ENCODE measurements around the gene TRAPPC14. TPM values are rescaled to one million over a fixed set of nuclear protein-coding genes. Genes with fewer than 3 reads are reported as not detected.

The TRAPPC14 gene
- total and polyA plus RNA-seq, 2 of the 13 experiments (the other 11 are each of a cell fraction or from before 2014, with no cell fraction given) = 4.7 to 9.6 TPM

DNA sequence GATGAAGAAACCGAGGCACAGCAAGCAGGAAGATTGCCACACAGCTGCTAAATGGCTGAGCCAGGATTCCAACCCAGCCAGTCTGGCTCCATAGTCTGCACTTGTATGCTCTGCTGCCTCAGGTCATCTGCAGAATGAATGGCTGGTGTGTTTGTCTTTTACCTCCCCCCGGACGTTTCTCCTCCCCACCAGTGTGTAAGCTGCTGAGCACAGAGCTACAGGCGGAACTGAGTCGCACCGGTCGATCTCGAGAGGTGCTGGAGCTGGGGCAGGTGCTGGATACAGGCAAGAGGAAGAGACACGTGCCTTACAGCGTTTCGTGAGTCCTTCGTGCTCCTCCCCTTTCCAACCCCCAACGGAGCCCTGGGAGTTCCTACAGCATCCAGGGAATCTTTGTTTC lies 36.5 kb downstream of the TRAPPC14 start (continued):
- TF ChIP-seq, protein P1, sequence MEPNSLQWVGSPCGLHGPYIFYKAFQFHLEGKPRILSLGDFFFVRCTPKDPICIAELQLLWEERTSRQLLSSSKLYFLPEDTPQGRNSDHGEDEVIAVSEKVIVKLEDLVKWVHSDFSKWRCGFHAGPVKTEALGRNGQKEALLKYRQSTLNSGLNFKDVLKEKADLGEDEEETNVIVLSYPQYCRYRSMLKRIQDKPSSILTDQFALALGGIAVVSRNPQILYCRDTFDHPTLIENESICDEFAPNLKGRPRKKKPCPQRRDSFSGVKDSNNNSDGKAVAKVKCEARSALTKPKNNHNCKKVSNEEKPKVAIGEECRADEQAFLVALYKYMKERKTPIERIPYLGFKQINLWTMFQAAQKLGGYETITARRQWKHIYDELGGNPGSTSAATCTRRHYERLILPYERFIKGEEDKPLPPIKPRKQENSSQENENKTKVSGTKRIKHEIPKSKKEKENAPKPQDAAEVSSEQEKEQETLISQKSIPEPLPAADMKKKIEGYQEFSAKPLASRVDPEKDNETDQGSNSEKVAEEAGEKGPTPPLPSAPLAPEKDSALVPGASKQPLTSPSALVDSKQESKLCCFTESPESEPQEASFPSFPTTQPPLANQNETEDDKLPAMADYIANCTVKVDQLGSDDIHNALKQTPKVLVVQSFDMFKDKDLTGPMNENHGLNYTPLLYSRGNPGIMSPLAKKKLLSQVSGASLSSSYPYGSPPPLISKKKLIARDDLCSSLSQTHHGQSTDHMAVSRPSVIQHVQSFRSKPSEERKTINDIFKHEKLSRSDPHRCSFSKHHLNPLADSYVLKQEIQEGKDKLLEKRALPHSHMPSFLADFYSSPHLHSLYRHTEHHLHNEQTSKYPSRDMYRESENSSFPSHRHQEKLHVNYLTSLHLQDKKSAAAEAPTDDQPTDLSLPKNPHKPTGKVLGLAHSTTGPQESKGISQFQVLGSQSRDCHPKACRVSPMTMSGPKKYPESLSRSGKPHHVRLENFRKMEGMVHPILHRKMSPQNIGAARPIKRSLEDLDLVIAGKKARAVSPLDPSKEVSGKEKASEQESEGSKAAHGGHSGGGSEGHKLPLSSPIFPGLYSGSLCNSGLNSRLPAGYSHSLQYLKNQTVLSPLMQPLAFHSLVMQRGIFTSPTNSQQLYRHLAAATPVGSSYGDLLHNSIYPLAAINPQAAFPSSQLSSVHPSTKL (CRISPR knock-in tag; IDR thresholded peaks at IDR 0.05) = peak; percentile 54; the same call in 1 of the 2 replicates
- TF ChIP-seq RCOR2 (CRISPR knock-in tag; IDR thresholded peaks at IDR 0.05) = peak; percentile 56; the same call in 1 of the 2 replicates
- TF ChIP-seq, protein P2, sequence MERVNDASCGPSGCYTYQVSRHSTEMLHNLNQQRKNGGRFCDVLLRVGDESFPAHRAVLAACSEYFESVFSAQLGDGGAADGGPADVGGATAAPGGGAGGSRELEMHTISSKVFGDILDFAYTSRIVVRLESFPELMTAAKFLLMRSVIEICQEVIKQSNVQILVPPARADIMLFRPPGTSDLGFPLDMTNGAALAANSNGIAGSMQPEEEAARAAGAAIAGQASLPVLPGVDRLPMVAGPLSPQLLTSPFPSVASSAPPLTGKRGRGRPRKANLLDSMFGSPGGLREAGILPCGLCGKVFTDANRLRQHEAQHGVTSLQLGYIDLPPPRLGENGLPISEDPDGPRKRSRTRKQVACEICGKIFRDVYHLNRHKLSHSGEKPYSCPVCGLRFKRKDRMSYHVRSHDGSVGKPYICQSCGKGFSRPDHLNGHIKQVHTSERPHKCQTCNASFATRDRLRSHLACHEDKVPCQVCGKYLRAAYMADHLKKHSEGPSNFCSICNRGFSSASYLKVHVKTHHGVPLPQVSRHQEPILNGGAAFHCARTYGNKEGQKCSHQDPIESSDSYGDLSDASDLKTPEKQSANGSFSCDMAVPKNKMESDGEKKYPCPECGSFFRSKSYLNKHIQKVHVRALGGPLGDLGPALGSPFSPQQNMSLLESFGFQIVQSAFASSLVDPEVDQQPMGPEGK (CRISPR knock-in tag; IDR thresholded peaks at IDR 0.05) = peak; percentile 99
- TF ChIP-seq ZNF124 (CRISPR knock-in tag; IDR thresholded peaks at IDR 0.05) = peak; percentile 29; the same call in 1 of the 2 replicates

DNA sequence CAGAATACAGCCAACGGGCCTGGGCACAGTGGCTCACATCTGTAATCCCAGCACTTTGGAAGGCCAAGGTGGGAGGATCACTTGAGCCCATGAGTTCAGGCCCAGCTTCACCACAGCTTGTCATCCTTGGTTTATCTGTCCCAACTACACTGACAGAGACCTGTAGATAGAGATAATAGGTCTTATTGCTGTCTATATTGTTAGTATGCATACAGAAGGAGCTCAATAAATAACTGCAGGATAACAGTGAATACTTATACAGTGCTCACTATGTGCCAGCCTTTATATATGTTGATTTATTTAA lies 37.8 kb downstream of the TRAPPC14 start:
- FAIRE-seq = no peak
- DNase-seq (ENCODE audit: low spot score) = no peak
- Histone ChIP-seq H3K4me2 (ENCODE audit: low read depth, low read length) (peak overlapping the region; percentile 98), H3K4me1 (ENCODE audit: insufficient read depth, low read length) (peaks cover 51% of the 10 kb centered on the region), H2AFZ (ENCODE audit: low read length) (no peak overlapping the region), H4K20me1 (ENCODE audit: insufficient read depth, low read length) (no peaks in the 10 kb centered on the region), H3K27me3 (ENCODE audit: control insufficient read depth in 1 of 2, insufficient read depth in 2 of 2, low read length in 2 of 2) (no peaks in the 10 kb centered on the region; a peak in 1 of 5 replicates), H3K27ac (ENCODE audit: extremely low read length, insufficient read depth, low read length) (peak overlapping the region; percentile 77), H3K4me3 (replicated peaks in 1 of 3; ENCODE audit: insufficient read depth in 1 of 3, low read depth in 2 of 3, low read length in 3 of 3) (peak overlapping the region; percentile 62 to 98 (median 95)), H3K9me3 (ENCODE audit: low read length) (no peaks in the 10 kb centered on the region), H3K79me2 (ENCODE audit: insufficient read depth, low read length) (peaks cover 8% of the 10 kb centered on the region), H3K9ac (ENCODE audit: insufficient read depth, low read depth, low read length) (peak overlapping the region; percentile 87), H3K36me3 (replicated peaks in 1 of 2; ENCODE audit: control insufficient read depth in 1 of 2, insufficient read depth in 2 of 2, low read length in 2 of 2) (no peaks in the 10 kb centered on the region)
- TF ChIP-seq ZNF232 (CRISPR knock-in tag; IDR thresholded peaks at IDR 0.05; ENCODE audit: borderline replicate concordance) = no peak
- TF ChIP-seq, protein P3, sequence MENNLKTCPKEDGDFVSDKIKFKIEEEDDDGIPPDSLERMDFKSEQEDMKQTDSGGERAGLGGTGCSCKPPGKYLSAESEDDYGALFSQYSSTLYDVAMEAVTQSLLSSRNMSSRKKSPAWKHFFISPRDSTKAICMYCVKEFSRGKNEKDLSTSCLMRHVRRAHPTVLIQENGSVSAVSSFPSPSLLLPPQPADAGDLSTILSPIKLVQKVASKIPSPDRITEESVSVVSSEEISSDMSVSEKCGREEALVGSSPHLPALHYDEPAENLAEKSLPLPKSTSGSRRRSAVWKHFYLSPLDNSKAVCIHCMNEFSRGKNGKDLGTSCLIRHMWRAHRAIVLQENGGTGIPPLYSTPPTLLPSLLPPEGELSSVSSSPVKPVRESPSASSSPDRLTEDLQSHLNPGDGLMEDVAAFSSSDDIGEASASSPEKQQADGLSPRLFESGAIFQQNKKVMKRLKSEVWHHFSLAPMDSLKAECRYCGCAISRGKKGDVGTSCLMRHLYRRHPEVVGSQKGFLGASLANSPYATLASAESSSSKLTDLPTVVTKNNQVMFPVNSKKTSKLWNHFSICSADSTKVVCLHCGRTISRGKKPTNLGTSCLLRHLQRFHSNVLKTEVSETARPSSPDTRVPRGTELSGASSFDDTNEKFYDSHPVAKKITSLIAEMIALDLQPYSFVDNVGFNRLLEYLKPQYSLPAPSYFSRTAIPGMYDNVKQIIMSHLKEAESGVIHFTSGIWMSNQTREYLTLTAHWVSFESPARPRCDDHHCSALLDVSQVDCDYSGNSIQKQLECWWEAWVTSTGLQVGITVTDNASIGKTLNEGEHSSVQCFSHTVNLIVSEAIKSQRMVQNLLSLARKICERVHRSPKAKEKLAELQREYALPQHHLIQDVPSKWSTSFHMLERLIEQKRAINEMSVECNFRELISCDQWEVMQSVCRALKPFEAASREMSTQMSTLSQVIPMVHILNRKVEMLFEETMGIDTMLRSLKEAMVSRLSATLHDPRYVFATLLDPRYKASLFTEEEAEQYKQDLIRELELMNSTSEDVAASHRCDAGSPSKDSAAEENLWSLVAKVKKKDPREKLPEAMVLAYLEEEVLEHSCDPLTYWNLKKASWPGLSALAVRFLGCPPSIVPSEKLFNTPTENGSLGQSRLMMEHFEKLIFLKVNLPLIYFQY (CRISPR knock-in tag; IDR thresholded peaks at IDR 0.05; ENCODE audit: borderline replicate concordance) = no peak
- no peak for TF ChIP-seq ZNF670 (CRISPR knock-in tag; IDR thresholded peaks at IDR 0.05; ENCODE audit: borderline replicate concordance)
- no peak for TF ChIP-seq KDM5B (CRISPR knock-in tag; IDR thresholded peaks at IDR 0.05; ENCODE audit: borderline replicate concordance)
- no peak for TF ChIP-seq ZNF383 (CRISPR knock-in tag; IDR thresholded peaks at IDR 0.05; ENCODE audit: borderline replicate concordance)
- 0 out of 2 replicates have a peak, but pooled peaks have one; percentile 4 for TF ChIP-seq SPEN (CRISPR knock-in tag; IDR thresholded peaks at IDR 0.05; ENCODE audit: low read depth)
- no peak for TF ChIP-seq FOXM1 (CRISPR knock-in tag; IDR thresholded peaks at IDR 0.05)
- intact Hi-C loops (cut with micrococcal nuclease; ENCODE audit: unreplicated experiment) = no loop called here
- in situ Hi-C loops (cut with HindIII; ENCODE audit: extremely low pct_ligation_motif_present, low pct_unique_long_range_greater_than_20kb) = no loop called here
- BruUV-seq (replicated peaks) = no TSS peak
- no peak for ATAC-seq
- ChIA-PET POLR2A (interaction anchor here (0.6 to 2.0 kb wide), 2 partner anchors 20 to 48 kb away, joined by 3 to 21 read pairs; partner anchors contain the start of genes AP4M1, GAL3ST4 and MCM7), CTCF (ENCODE audit: low intra/inter-chr PET ratio, low total read pairs) (no interaction called here)
- 0% methylated on average over 1 of the region's 1 CpG for WGBS (ENCODE audit: low lambda C conversion rate)

Data from HepG2 (cell line).